HG03025 (cell line): Measurements from ENCODE around the gene NES.

ENCODE experiments used
- ATAC-seq: cut with Tn5 transposase; IDR thresholded peaks from one replicate; pipeline ENCODE4 v1.9.1; 2021; ENCODE audit warnings: mild to moderate bottlenecking, moderate library complexity; ENCODE audit not compliant: unreplicated experiment, low FRiP score

The NES gene

DNA sequence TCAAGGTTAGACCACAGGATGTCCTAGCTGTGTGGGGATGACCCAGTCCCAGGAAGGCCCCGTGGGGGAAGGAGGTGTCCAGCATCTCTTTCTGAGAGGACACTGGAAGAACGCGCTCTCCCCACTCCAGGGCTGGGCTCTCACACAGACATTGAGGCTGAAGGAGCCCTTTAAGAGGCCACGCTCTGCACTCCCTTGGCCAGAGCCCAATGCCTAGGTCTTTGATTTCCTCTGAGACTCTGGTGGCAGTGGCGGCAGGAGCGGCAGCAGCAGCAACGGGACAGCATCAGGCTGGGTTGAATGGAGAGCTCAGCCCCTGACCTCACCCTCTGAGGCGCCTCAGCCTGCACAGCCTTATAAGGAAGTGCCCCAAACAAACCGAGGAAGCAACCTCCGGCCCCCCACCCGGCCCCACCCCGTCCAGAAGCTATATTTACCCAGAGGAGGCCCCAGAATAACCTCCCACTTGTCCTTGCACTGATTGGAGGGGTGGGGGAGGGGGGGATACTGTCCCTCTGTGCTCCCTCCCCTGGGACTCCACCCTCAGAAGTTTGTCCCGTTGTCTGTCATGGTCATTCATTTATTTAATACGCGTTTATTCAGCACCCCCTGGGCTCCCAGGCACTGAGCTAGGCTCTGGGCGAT is 12.3 kb downstream of the NES start:
- no peak for ATAC-seq

DNA sequence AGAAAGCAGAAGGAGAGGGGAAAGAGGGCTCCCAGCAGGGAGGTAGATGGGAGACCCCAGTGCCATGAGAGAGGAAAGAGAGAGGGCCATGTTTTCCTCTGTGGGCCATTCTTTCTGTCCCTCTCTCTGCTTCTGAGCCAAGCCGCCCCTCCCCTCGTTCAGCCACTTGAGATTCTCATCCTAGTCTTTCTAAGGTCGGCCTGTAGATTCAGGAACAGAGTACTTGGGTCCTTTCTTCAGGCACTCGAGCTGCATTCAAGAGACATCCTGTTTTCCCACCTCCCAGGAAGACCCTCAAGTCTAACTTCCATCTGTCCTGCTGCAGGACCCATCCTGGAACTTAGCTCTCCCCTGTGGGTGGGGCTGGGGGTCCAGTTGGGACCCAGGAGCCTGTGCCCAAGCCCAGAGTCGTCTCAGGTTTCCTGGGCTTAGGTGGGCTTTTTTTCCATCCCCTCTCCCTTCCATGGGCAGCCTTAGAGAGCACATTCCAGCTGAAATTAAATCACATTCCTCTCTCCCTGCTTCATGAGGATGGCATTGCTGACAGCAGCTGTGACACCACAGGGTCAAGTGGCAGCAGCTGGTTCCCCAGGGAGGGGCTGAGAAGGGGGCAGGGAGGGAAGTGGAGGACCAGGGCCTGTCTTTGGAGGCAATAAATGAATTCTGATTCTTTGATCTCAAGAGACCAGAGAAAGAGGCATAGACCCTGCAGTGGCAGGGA is 13.0 kb downstream of the NES start:
- no peak for ATAC-seq

DNA sequence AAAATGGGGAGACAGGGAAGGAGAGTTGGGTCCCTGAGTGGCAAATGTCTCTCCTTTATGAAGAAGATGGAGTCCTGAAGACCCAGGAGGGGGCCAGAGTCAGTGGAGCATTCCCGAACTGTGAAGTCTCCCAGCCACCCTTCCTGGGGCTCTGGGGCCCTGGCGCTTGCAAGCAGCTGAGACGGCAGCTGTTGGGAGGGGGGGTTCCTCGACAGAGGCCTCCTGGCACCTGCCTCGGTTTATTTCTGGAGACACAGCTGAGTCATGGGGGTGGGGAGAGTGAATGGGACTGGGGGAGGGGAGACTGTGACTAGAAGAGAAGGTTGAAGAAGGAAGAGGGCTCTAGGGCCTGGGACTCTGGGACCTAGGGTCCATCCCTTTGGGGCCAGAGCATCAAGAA is 14.0 kb downstream of the NES start:
- ATAC-seq = no peak

DNA sequence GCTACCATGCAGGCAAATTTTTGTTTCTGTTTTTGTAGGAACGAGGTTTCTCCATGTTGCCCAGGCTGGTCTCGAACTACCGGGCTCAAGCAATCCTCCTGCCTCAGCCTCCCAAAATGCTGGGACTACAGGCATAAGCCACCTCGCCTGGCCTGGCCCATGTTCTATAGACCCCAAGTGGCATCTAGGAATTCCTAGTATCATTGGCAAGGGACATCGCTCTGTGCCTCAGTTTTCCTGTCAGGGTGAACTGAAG is 14.5 kb downstream of the NES start:
- no peak for ATAC-seq

DNA sequence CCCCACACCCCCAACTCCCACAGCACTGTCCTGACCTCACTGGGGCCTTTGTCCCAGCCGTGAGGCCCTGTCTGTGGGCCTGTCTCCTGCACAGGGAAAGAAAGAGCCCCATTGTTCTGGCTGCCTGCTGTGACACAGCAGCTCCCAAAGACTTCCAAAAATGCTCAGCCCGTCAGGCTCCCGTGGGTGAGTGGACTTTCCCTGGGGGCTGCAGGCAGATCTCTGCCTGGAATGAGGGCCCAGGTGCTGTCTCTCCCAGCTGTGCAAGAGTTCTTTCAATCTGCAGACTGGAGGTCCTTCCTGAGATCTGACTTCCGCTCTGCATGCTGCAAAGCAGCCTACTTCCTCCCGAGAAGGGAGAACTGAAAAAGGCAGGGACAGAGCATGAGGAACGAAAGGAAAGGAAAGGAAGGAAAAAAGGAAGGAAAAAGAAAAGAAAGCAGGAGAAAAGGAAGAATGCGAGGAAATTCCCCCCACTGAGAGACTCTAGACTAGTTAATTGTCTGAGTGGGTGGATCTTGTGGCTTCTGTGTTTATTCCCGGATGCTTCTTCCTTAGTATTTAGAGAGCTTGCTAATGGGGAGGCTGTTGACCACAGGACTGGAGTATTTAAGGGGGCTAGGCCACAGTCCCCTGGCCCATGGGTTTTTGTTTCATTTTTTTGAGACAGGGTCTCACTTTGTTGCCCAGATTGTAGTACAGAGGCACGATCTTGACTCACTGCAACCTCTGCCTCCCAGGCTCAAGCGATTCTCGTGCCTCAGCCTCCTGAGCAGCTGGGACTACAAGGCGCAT is 15.0 kb downstream of the NES start:
- ATAC-seq = no peak

DNA sequence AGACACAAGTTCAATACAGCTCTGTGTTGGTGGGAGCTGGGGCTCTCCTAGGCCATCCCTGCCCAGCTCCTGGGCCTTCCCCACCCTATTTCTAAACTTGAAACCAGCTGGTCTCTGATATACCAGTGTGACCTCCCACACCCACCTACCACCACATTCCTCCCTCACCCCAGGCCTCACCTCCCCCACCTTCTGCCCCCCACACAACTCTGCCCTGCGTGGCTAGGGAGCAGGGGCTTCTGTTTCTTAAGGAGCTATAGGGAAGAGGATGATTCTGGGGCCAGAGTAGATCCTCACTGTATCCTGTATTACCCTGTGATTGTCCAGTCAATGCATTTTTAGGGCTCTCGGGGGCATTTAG is 16.5 kb downstream of the NES start:
- no peak for ATAC-seq

DNA sequence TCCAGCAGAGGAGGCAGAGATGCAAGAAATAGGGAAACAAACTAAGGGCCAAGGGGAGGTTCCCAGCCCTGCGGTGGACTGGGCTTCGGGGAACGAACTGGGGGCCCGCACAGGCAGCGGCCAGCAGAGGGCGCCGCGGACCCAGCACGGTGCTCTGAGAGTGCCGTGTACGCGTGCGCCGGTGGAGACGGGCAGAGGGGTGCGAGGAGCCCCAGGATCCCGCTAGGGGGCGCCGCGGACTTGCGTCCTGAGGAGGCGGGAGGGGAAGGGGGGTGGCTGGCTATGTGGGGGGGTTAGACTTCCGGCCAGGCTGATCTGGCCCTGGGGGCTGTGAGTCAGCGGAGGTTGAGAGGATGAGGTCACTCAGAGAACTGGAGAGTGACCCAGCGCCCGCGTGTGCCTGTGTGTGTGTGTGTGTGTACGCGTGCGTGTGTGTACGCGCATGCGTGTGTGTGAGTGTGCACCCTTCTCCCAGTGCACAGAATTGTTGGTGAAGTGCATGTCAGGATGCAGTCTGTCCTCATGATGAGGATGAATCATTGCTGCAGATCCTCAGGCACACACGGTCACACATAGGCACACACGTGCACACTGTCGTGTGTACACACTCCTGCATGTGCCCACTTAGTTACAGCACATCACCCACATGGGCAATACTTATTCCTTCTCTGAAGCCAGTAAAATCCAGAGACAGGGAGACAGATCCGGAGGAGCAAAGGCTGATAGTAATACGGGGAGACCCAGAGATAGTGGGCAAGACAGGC is 17.0 kb downstream of the NES start:
- ATAC-seq = peak; percentile 52

DNA sequence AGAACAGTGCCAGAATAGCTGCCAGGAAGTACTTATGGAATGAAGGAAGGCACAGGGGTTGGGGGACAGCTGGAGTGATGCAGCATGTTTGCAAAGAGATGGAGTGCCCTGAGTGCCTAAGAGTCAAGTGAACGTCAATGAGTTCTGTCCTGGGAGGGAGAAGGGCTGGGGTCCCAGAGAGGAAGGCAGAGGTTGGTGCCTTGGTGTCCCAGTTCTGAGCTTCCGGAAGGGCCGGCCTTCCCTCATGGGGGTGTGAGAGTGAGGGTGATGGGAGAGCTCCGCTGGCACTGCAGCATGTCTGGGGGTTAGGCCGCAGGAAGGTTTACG is 17.6 kb downstream of the NES start:
- peak; percentile 12 for ATAC-seq

DNA sequence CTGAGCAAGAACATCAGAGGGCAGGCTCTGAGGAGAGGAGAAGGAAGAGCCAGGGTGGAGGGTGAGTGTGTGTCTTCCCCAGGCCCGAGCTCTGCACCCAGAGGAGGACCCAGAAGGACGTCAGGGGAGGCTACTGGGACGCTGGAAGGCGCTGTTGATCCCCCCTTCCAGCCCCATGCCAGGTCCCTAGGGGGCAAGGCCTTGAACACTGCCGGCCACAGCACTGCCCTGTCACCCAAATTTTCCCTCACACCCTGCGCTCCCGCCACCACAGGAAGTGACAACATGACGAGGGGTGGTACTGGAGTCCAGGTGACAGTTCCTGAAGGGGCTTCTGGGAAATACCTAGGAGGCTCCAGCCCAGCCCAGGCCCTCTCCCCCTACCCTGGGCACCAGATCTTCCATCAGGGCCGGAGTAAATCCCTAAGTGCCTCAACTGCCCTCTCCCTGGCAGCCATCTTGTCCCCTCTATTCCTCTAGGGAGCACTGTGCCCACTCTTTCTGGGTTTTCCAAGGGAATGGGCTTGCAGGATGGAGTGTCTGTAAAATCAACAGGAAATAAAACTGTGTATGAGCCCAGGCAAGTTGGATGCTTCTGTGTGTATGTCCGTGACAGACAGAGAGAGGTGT is 18.1 kb downstream of the NES start:
- ATAC-seq = no peak

DNA sequence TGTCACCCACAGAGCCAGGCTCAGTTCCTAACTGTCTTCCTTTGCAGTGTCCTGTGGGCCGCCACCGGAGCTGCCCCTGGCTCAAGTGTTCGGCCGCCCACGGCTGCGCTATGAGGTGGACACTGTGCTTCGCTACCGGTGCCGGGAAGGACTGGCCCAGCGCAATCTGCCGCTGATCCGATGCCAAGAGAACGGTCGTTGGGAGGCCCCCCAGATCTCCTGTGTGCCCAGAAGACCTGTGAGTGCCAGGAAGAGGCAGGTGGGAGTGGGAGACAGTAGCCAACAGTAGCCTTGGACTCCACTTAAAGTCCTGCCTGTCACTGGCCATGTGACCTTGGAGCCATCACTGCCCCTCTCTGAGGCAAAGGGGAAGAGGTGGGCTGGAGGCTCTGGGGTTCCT is 18.7 kb downstream of the NES start:
- no peak for ATAC-seq

DNA sequence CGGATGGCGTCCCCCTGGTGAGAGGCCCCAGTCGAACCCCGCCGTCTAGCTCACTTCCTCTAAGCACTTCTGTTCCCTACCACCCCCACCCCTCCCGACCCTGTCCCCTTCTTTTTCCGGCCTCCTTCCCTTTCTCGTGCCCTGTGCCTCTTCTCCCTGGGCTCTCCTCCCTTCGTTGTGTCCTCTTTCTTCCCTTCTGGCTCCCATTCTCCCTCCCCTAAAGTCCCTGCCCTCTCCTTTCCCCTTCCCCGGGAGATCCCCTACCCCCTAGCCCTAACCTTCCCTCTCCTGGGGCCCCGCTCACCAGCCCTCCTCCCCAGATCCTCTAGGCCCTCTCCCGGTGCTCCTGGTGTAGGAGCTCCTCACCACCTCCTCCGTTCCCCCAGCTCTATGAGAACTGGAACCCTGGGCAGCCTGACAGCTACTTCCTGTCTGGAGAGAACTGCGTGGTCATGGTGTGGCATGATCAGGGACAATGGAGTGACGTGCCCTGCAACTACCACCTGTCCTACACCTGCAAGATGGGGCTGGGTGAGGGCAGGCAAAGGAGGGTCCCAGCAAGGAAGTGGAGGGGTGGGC is 19.4 kb downstream of the NES start:
- ATAC-seq = no peak

DNA sequence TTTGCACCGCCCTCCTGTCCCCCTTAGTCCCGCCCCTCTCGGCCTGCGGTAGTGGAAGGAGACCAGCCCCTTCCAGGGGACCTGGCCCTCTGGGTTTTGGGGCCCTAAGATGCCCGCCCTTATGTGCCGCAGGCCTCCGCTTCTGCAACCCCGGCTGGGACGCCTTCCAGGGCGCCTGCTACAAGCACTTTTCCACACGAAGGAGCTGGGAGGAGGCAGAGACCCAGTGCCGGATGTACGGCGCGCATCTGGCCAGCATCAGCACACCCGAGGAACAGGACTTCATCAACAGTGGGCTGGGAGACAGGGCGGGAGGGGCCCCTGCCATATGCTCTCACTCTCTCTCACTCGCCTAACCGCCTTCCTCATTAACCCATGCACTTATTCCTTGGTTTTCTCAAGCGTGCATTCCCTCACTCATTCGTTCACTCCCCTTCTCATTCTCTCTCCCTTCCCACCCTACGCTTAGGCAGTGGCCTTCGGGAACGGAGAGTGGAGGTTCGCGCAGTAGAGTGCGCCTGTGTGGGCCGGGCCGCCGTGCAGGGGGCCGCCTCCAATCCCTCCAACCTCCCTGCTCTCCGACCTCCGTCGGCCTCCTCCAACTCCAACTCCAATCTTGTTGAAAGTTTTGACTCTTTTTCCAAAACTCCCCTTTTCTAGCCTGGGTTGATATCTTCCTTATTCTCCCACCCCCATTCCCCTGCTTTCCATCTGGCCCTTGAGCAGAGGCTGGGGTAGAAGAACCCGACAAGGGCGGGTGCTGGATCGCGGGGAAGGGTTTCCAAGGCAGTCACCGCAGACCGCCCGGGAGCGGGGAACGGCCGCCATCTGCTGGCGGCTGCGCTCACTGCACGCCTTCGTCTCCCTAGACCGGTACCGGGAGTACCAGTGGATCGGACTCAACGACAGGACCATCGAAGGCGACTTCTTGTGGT is 20.1 kb downstream of the NES start:
- ATAC-seq = no peak

DNA sequence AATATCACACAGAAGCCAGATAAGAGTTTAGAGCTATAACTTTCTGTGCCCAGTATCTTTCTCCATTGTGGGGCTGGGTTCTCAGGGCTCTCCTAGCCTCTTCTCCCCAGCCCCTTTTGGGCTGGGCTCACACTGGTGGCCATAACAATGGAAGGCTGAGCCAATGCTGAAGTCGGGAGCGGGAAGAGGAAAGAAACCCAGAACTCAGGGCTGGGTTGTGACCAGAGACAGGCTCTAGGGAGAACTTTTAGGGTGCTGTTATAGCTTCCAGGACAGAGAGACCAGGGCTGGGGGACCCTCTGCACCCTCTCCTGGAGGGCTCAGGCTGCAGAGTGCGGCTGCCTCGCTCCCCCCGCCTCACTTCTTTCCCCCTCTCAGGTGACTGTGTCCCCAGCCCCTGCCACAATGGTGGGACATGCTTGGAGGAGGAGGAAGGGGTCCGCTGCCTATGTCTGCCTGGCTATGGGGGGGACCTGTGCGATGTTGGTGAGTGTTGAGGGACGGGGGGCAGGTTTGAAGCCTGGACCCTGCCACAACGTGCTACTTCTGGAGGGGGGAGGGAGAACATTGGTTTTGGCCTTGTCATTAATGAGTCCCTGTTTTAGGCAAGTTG is 21.2 kb downstream of the NES start:
- no peak for ATAC-seq

DNA sequence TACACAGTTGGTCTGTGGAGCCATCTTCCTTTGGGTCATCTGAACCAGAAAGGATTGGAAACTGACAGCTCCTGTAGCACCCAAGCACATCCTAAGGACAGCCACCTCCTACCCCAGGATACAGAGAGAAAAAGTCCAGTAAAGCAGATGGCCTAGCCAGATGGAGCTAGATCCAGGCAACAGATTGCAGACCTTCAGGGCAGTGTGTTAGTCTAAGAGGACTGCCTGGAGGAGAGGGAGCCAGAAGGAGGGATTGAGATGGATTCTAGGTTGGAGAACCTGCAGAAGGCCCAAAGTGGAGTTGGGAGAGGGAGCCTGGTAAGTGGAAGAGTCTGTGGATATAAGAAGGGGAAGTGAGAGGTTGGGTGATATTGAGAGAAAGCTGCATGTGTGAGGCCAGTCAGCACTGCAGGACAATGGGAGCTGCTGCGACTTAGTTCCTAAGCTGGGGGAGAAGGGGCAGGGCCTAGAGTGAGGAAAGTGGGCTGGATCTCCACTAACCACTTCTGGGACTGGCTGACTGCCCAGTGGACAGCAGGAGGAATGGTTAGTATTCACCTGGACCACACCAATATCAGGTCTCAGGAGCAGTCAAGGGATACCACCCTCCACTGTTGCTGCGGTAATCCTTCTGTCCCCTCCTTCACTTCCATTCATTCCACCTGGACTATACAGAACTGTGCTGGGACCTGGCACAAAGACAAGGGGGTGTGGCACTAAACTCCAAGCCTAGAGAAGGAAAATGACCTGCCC is 21.9 kb downstream of the NES start:
- ATAC-seq = no peak

DNA sequence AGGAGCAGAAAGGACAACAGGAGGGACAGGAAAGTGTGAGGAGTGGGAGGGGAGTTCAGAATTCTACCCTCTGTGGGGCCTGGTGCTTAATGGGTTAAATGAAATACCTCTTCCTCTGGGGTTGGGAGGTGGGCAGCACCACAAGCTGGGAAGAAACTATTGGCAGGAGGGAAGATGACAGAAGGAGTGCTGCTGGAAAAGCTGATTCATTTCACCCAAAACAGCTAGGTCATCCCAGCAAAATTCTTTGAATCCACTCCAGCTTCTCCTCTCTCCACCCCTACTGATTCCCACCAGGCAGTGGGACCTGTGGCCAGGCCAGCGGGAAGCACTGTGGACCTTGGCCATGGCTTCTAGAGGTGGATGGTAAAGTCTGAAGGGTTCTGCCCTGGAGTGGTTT is 22.5 kb downstream of the NES start:
- no peak for ATAC-seq

DNA sequence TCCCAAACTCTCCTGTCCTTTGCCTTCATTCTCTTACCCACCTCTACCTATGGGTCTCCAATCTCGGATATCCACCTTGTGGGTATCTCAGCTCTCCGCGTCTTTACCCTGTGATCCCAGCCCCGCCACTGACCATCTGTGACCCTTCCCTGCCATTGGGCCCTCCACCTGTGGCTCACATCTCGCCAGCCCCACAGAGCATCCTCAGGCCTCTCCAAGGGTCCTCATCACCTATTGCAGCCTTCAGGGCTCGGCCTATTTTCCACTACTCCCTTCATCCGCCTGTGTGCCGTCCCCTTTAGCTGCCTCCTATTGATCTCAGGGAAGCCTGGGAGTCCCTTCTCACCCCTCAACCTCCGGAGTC is 24.2 kb downstream of the NES start:
- ATAC-seq = no peak

DNA sequence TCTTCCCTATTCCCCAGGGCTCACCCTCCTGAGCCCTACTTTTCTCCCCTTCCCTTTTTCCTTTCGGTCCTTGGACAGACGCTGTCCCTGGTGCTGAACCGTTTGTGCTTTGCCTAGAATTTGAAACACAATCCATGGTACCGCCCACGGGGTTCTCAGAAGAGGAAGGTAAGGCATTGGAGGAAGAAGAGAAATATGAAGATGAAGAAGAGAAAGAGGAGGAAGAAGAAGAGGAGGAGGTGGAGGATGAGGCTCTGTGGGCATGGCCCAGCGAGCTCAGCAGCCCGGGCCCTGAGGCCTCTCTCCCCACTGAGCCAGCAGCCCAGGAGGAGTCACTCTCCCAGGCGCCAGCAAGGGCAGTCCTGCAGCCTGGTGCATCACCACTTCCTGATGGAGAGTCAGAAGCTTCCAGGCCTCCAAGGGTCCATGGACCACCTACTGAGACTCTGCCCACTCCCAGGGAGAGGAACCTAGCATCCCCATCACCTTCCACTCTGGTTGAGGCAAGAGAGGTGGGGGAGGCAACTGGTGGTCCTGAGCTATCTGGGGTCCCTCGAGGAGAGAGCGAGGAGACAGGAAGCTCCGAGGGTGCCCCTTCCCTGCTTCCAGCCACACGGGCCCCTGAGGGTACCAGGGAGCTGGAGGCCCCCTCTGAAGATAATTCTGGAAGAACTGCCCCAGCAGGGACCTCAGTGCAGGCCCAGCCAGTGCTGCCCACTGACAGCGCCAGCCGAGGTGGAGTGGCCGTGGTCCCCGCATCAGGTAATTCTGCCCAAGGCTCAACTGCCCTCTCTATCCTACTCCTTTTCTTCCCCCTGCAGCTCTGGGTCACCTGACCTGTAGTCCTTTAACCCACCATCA is 24.8 kb downstream of the NES start:
- ATAC-seq = no peak

DNA sequence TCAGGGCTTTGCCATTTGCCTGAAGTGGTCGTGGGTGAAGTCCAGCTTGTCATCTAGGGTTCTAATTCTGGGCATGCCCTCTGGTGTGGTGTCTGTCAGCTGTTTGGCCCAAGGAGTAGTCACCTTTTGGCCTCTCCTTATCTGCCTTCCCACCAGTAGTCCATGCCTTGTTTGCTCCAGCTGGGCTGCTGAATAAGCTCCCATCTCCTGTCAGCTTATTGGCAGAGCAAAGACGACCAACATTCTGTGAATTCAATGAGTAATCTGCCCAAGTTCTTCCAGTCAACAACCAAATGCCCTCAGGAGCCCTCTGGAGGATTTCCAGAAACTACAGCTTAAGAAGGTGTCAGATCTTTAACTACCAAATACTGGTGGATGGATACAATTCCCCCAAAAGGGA is 28.3 kb downstream of the NES start:
- ATAC-seq = no peak
